ENCODE measurements around the gene CDH4. TPM values are rescaled to one million over a fixed set of nuclear protein-coding genes. Genes with fewer than 3 reads are reported as not detected.

The CDH4 gene
- total and polyA plus RNA-seq, 2 donors (not counting 3 experiments of a cell fraction or from before 2014, with no cell fraction given) = 0.17 to 0.51 TPM

GRCh38 chr20:61708891-61709290 is 456.8 kb downstream of the CDH4 start:
- TF ChIP-seq GATA2 (IDR thresholded peaks at IDR 0.05; ENCODE audit: insufficient read depth, insufficient read length, low read depth, low read length) (no peak), MYC (IDR thresholded peaks at IDR 0.05; ENCODE audit: low read depth, low read length) (no peak), FOS (IDR thresholded peaks at IDR 0.05; ENCODE audit: borderline replicate concordance, insufficient read depth, low read length) (no peak), EZH2 (IDR thresholded peaks at IDR 0.05; ENCODE audit: borderline replicate concordance, low read depth, low read length, severe bottlenecking) (no peak), CTCF (IDR thresholded peaks at IDR 0.05; ENCODE audit: extremely low read depth in 1 of 2, insufficient read depth in 1 of 2, low read depth in 1 of 2, low read length in 2 of 2) (no peak), MAX (IDR thresholded peaks at IDR 0.05; ENCODE audit: insufficient read depth, insufficient read length) (no peak), POLR2A (IDR thresholded peaks at IDR 0.05; ENCODE audit: low read depth, low read length) (no peak), POLR2AphosphoS5 (IDR thresholded peaks at IDR 0.05; ENCODE audit: insufficient read depth, low read depth, low read length) (no peak), JUN (IDR thresholded peaks at IDR 0.05; ENCODE audit: borderline replicate concordance, insufficient read depth, insufficient read length, low read depth) (no peak)
- Histone ChIP-seq H2AFZ (ENCODE audit: low read depth, low read length) (no peak overlapping the region), H3K79me2 (ENCODE audit: control insufficient read depth, insufficient read depth, low read length) (no peaks in the 10 kb centered on the region), H3K27me3 (ENCODE audit: control insufficient read depth in 2 of 2, insufficient read depth in 2 of 2, low read length in 2 of 2) (no peaks in the 10 kb centered on the region), H3K4me1 (ENCODE audit: control insufficient read depth, extremely low read depth, insufficient read depth, low read length) (no peaks in the 10 kb centered on the region), H3K9me3 (replicated peaks; ENCODE audit: control insufficient read depth, insufficient read depth, low read length) (peaks cover 3% of the 10 kb centered on the region), H3K36me3 (ENCODE audit: control insufficient read depth in 2 of 2, extremely low read depth in 1 of 2, insufficient read depth in 2 of 2, low read length in 2 of 2) (no peaks in the 10 kb centered on the region), H3K9me1 (replicated peaks; ENCODE audit: control insufficient read depth, extremely low read depth, insufficient read depth, low read length) (no peaks in the 10 kb centered on the region), H3K4me3 (replicated peaks in 1 of 3; ENCODE audit: insufficient read depth in 1 of 3, low read depth in 1 of 3, low read length in 3 of 3) (no peak overlapping the region), H3K27ac (ENCODE audit: insufficient read depth, low read depth, low read length) (no peak overlapping the region), H3K4me2 (ENCODE audit: insufficient read depth, low read length) (no peak overlapping the region), H4K20me1 (replicated peaks; ENCODE audit: control insufficient read depth, extremely low read depth, insufficient read depth, low read length) (no peaks in the 10 kb centered on the region), H3K9ac (replicated peaks; ENCODE audit: extremely low read depth, insufficient read depth, low read length) (no peak overlapping the region)
- DNase-seq (ENCODE audit: low read depth, low spot score) (no peak), FAIRE-seq (no peak)
- no TSS peak for BruUV-seq (replicated peaks)
- intact Hi-C loops (cut with micrococcal nuclease) = no loop called here
- POLR2A ChIA-PET = no interaction called here
- dilution Hi-C loops (cut with MboI; ENCODE audit: extremely low pct_ligation_motif_present, low sequenced_read_pairs) = no loop called here
- CTCF ChIA-PET = no interaction called here

Data from endothelial cell of umbilical vein (primary cell).